Prostate gland (tissue), 2 donors: ENCODE results near the gene INPP4B.

Experiments used
- CTCF ChIP-seq, 4 experiments: fragments of 200-600 bp in 2 of 4; fragments of 450-650 bp in 2 of 4; sonication (generic) in 2 of 4; IDR thresholded peaks; 1 replicate in 3 of 4; 2 replicates in 1 of 4; pipeline ENCODE4 v1.5.1; 2016 to 2019; ENCODE audit warnings: antibody characterized with exemption in 4 of 4, mild to moderate bottlenecking in 2 of 4, moderate library complexity in 2 of 4
- POLR2A ChIP-seq: fragments of 450-650 bp; IDR thresholded peaks from one replicate; pipeline ENCODE4 v1.6.1; 2016; ENCODE audit warnings: antibody characterized with exemption, mild to moderate bottlenecking
- POLR2AphosphoS5 ChIP-seq: sonication (generic); formaldehyde crosslinking; IDR thresholded peaks from one replicate; pipeline ENCODE4 v1.6.1; 2017; ENCODE audit warnings: antibody characterized with exemption

- TF ChIP-seq POLR2A: no peak
- no peak for TF ChIP-seq CTCF (IDR thresholded peaks at IDR 0.05)
- no peak for TF ChIP-seq POLR2AphosphoS5
These were observed 14.1 kb downstream of the INPP4B start for GRCh38 chr4:142832022-142832421.
